HG03060 (cell line): ENCODE data around the gene SOX6.
"Not testable (repeated sequence)": the region's sequence is repeated elsewhere in the genome, so short reads cannot be mapped to it uniquely, and the experiment has no call there.

Experiments
- ATAC-seq: cut with Tn5 transposase; IDR thresholded peaks from one replicate; pipeline ENCODE4 v1.9.1; 2021; ENCODE audit warnings: low read depth, moderate number of reproducible peaks; ENCODE audit not compliant: unreplicated experiment

SOX6 gene

DNA sequence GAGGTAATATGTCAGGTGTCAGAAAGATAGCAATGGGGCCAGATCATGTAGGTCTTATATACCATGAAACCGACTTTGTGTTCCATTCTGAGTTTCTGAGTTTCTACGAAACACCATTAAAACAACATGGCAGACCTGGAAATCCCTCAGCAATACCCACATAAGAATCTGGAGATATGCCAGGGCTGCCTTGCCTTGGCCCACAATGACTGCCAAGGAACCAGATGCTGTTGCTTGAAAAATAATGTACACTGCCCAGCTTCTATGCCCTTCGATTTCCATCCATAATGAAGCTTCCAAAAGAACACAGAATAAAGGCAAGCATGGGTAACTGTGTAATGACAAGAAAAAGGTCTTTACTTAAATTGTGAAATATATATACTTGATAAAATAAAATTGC, 277.4 kb downstream of the SOX6 start:
- no peak for ATAC-seq

DNA sequence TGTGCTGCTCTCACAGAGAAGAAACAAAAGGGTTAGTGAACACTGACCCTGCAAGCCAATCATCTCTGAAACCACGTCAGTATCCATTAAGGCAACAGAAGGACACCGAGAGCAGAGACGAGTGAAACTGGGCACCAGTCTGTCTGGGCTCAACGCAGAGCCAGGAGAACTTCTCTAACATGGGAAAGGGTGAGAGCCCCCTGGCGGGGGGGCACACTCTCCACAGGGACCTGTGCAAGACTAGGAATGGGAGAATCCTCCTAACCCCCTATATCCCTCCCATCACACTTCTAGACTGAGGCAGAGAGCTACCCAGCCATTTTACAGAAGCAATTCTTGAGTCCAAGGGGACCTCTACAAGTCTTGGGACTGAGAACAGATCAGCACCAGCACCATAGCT, 285.8 kb downstream of the SOX6 start:
- ATAC-seq = no peak

DNA sequence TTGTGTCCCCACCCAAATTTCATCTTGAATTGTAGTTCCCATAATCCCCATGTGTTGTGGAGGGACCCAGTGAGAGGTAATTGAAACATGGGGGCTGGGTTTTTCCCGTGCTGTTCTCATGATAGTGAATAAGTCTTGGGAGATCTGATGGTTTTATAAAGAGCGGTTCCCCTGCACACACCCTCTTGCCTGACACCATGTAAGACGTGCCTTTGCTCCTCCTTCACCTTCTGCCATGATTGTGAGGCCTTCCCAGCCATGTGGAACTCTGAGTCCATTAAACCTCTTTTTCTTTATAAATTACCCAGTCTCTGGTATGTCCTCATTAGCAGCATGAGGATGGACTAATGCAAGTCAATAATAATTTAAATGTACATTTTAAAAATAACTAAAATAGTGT, 289.1 kb downstream of the SOX6 start:
- not testable (repeated sequence) for ATAC-seq

DNA sequence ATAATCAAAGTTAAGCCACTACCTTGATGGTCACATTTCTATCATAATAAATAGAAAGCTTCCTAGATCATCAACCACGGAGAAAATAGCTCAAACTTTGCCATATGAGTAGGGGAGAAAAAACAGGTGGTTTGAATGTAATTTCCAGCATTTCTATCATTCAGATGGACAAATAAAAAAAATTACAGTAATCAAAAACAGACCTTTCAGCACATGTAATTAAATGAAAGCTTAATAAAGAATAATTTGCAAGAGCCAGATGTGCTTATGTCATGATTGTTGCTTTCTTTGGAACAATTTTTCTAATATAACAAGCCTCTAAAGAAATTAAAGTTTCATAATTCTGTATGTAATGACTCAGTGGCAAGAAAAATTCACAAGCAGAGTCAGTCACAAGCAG, 297.0 kb downstream of the SOX6 start:
- no peak for ATAC-seq

DNA sequence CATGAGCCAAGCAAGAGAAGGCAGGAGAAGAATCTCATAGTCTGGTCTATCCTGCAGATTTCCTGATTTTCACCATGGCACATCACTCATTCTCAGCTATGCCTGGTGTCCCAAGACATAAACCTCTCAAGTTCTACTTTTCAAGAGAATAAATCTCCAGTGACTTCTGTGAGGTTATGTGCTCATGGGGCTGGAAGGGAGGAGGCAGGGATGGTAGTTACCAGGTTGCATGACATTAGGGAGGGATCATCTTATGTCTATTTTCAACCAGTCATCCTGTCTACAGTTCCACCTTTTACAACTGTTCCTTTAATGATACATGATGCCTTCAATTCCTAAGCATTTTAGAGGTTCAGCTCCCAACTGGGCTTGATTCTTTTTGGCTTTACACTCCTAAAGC, 297.7 kb downstream of the SOX6 start:
- ATAC-seq = no peak

DNA sequence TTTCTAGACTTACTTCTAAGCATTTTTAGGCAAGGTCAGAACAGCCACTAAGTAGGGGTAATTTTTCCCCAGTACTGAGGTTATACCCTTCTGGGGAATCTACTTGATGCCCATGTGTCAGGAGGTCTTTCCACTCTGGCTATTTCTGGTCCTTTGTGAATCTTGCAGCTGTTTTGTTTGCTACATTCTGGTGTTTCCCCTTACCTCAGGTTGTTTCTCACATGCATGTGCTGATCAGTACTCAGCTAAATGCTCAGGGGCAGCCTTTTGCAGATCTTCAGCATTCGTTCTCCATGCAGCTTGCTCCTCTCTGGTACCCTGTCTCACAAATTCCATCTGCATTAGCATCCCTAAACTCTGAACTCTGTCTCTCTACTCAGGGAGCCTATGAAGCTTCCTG, 303.6 kb downstream of the SOX6 start:
- ATAC-seq = no peak

DNA sequence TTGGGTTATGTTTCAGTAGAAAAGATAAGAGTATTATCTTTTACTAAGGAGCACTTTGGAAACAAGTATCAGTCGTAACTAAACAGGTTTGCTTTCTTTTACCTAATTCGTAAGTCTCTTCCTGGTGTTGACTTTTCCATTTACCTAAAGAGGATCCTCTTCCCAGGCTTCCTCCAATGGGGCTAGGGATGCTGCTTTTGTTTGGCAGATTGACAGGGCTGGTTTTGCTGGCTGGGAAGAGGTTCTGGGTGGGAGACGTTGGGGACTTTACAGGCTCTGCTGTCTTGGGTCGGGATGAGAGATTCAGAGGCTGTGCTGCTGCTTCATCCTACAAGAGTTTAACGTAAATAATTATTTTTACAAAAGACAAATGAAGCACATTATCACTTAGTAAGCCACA, 306.7 kb downstream of the SOX6 start:
- no peak for ATAC-seq

DNA sequence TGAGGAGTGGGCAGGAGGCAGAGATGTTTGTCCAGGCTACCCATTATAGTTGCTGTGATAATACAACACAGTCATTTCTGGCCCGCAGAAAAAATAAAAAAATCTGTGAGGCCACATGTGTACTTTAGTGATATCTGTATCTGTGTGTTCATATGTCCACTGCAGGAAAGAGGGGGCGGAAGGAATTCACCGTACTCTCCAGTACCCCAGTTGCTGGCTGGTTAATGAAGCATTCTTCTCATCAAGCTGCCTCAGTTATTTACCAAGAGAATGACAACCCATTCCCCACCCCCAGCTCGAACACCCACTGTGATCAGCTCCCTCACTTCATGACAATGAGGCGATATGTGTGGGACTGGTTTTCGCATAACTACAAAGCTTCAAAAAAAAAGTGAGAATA, 309.3 kb downstream of the SOX6 start:
- ATAC-seq = no peak

DNA sequence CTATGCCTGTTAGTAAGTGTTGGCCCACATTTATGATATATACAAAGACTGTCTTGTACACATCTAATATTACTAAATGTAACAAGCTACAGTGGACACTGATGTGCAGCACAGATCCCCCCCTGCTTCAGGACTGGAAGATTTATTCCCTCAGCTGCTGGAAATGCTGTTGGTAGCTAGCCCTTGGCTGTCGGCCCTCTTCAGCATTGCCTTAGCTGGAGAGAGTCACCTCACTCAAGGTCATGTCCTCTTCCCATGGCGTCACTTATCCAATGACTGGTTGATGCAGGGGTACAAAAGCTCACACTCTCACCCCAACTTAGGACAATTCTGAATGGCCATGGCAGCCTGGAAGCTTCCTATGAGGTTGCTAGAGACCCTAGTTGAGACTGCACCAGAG, 312.7 kb downstream of the SOX6 start:
- no peak for ATAC-seq

DNA sequence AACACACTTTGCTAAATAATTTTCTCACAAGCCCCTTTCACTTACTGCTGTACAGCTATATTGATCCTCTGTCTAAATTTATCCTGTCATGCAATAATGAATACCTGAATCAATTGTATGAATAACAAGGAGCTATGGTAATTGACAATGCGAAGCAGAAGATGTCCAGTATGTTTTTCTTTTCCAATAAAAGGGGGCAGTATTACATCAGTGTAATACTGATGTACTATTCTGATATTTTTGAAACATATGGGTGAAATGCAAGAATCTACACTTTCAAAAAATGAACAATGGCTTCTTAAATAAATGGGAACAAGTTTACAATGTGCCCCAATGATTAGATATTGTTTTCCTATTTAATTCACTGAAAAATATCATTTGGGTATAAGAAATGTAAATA, 315.1 kb downstream of the SOX6 start:
- no peak for ATAC-seq

DNA sequence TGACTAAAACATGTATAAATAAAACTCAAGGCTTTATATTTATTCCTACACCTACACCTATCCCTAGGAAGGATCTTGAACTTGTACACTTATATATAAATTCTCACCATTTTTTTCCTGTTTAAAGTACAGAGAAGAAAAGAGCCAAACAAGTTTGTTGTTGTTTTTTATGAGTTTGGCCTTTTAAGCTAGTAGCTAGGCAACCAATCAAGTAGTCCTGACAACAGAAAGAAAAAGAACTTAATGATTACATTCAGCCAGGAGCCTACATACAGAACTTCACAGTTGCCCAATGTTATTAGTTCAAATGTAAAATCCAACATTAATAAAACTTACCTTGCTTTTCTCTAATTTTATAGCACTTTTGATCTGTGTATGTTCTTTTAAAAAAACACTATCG, 316.2 kb downstream of the SOX6 start:
- ATAC-seq = no peak

DNA sequence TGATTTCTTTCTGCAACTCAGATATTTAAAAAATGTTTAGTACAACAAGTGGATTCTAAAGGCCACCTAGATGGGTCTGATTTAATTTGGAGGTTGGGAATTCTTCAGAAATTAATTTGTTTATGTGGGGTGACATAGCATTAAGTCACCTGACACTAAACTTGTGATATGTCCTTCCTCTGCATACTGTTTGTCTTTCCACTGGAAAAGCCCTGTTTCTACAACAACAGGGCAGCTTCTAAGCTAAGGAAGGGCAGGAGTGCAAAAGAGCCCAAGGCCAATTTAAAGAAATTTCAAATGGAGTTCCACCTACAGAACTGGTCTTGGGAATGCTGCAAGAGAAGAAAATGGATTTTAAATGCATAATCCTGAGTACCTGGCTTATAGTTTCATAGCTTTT, 319.2 kb downstream of the SOX6 start:
- ATAC-seq = no peak

DNA sequence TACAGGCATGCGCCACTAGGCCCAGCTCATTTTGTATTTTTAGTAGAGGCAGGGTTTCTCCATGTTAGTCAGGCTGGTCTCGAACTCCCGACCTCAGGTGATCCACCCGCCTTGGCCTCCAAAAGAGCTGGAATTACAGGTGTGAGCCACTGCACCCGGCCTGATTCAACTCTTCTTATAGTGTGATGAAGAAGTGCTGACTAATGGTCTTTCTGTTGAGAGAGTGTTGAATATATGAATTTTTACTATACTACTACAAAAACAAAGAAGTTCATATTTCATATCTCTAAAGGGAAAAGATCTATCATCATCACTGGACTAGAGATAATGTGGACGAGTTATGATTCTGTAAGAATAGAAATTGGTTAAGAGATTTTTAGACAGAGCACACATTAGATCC, 320.1 kb downstream of the SOX6 start:
- ATAC-seq = no peak

DNA sequence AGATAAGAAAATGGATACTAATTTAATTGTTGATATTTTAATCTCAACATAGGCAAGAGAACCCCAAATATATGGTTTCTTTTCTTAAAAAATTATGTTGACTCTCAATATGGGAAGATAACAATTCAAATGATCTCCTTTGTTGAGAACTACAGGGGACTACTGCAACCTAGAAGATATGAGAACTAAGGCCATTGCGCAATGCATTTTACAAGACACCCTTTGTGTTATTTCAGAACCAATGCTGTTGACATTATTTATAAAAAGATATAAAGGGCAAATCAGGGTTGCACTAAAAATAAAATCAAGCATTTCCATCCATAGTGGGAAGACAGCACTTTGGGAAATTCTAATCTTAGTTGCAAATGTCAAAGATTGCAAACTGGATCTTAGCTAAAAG, 322.3 kb downstream of the SOX6 start:
- no peak for ATAC-seq

DNA sequence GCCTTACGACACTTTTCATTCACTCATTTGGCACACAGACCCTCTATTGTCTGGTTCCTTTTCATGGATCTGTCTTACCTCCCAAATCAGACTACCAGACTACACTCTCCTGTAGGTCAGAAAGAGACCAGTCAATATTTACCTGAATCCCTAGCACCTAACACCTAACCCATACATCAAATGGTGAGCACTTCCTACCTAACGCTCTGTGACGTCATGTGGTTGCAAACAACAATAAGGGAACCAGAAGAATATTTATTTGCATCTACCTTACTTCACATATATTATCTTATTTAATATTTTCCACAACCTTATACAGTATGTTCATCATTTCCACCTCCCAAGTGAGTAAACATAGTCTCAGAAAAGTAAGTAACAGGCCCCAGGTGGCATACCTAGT, 323.4 kb downstream of the SOX6 start:
- no peak for ATAC-seq

DNA sequence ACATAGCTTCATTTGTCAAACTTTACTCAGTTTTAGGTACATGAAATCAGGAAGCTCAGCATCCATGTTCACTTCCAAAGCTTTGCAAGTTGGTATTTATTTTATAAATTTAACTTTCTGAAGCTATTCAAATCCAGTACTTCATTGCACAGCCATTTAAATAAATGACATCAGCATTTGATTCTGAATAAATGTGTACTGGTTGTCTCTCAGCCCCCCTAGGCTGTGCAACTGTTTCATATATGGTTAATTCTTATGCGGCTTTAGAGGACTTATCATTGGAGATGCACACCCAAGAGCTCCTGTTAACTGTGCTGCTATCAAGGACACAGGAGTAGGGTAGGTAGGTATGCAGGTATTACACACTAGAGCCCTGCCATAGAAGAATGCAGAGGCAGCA, 325.1 kb downstream of the SOX6 start:
- no peak for ATAC-seq

DNA sequence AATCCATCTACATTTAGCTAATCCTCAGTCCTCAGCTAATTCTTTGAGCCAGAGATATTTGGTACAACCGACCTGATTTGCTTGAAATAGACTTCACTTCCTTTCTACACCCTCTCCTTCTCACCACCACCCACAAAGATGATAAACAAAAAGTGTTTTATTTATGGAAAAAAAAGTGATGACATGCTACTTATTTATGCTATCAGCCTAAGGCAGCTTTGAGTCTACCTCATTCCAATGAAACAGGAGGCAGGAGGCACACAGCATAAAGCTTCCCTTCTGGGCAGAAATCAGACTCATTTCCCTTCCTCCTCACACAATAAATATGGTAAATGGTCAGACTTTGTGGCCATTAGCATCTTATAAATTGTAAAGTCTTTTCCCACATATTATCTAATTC, 325.7 kb downstream of the SOX6 start:
- no peak for ATAC-seq

DNA sequence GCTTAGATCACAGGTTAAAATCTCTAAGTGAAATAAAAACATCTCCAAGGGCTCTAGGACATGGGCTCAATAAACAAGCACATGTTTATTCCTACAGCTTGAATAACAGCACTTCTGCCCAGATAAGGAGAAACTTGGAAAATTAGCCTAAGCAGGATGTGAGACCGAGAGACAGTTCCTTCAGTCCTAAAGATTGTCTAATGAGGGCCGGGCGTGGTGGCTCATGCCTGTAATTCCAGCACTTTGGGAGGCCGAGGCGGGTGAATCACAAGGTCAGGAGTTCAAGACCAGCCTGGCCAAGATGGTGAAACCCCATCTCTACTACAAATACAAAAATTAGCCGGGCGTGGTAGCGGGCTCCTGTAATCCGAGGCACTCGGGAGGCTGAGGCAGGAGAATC, 327.2 kb downstream of the SOX6 start:
- ATAC-seq = not testable (repeated sequence)

DNA sequence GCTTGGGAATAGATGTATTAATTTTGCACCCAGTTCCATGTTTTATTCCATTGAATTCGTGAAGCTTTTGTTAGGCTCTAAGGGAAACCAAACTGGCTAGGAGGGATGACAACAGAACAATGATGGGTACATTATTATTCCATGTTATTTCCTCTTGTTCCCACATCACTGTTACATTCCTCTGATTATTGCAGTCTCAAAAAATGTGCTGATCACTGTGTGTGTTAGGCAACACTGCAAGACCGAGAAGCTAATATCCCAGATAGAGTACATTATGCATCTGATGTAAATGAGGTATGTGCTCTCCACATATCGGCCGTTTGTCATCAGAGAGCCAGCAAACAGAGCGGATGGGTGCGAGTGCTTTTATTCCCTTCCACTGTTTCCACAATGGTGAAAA, 327.9 kb downstream of the SOX6 start:
- ATAC-seq = no peak

DNA sequence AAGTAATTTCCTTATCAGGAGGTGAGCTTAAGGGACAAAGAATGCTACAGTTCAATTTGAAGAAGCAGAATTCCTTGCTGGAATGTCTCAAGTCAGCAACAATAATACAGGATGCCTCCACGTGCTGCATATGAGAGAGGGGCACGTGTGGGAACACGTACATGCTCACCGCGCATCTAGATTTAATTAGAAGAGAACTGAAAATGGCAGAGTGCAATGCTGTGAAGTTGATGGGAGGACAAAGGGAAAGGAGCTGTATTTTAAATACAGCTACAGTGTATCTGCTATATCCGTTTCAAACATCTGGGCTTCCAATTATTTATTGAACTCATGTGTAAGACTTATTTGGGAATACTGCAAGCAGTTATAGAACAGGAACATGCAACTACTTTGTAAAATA, 328.7 kb downstream of the SOX6 start:
- ATAC-seq = no peak

DNA sequence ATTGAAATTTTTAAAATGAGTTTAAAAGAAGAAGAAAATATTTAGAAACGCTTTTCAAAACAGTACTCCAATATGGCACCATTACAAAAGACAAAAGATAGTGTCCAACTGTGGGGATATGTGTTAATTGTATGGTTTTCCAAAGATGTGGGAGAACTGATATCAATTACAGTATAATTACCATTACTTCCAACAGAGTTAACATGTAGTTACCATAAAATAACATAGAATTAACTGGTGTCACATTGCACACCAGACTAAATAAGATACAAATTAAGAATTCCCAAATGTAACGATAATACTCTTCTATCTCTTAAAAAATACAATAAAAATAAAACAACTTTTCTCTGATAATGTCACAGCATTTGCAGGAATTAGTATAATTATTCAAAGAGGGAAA, 329.5 kb downstream of the SOX6 start:
- ATAC-seq = no peak

DNA sequence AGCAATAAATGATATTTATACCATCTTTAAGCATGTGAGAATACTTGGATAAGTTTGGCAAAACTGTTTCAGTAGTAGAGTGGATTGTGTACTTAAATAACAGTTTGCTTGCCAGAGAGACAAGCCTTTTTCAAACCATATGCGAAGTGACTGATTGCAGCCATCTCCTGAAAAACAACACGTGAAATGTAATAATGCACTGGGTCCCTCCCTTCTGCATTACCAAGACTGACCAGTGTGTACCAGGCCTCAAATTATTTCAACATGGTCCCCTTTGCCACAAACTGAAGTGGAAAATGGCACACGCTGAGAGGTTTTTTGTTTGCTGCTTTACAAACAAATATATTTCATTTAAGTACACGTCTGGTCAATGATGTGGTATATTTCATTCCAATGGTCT, 337.4 kb downstream of the SOX6 start:
- ATAC-seq = no peak

DNA sequence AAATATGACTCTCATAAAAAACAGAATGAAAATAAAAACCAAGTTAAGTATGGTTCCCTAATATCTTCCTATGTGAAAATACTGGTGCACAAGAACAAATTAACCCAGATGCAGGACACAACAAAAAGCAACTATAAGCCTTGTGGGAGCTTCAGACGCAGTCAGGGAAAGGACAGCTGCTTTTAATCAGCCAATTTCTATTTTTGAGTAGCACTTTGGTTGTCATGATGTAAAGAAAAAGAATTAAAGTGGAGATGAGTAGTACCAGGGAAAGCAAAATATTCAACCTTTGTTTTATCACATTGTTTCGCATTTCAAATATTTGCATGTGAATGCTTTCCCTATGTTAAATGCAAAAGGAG, 339.9 kb downstream of the SOX6 start:
- no peak for ATAC-seq
